Large intestine (tissue), 3 donors: Measurements from ENCODE around the gene SCN4B. TPM values are rescaled to one million over a fixed set of nuclear protein-coding genes. Genes with fewer than 3 reads are reported as not detected.

ENCODE experiments used
- DNase-seq, 2 donors: peaks; one replicate each; pipeline versions ENCODE4 v3.0.0 to v3.0.0-alpha.2; 2013
- H3K27ac ChIP-seq: one replicate; pipeline ENCODE4 v1.5.1; 2013; ENCODE audit warnings: low read length
- H3K27me3 ChIP-seq: 2 replicates; pipeline ENCODE4 v1.6.1; 2013; ENCODE audit warnings: low read length; ENCODE audit not compliant: control insufficient read depth, insufficient read depth
- H3K36me3 ChIP-seq: 2 replicates; pipeline ENCODE4 v1.6.1; 2013; ENCODE audit warnings: low read length; ENCODE audit not compliant: control insufficient read depth, insufficient read depth
- H3K4me1 ChIP-seq: one replicate; pipeline ENCODE4 v1.6.1; 2013; ENCODE audit warnings: low read length; ENCODE audit not compliant: control insufficient read depth, insufficient read depth
- H3K4me3 ChIP-seq: one replicate; pipeline ENCODE4 v1.5.1; 2013; ENCODE audit warnings: low read length
- H3K9me3 ChIP-seq: one replicate; pipeline ENCODE4 v1.6.1; 2013; ENCODE audit warnings: mild to moderate bottlenecking, low read depth, low read length, moderate library complexity; ENCODE audit not compliant: control insufficient read depth
- WGBS: methylation state at CpG from one replicate; pipeline ENCODE4 v1.1.5; 2013; ENCODE audit warnings: low lambda C conversion rate; ENCODE audit not compliant: insufficient coverage; 5-methylcytosine and 5-hydroxymethylcytosine counted together
- polyA plus RNA-seq: library from polyadenylated mRNA; unstranded; fragments of 120-200 nt; gene quantifications from one replicate; pipeline ENCODE4 v1.2.1, GENCODE V29; 2013

Gene SCN4B
- polyA plus RNA-seq, 1 donor: 4.2 TPM

DNA sequence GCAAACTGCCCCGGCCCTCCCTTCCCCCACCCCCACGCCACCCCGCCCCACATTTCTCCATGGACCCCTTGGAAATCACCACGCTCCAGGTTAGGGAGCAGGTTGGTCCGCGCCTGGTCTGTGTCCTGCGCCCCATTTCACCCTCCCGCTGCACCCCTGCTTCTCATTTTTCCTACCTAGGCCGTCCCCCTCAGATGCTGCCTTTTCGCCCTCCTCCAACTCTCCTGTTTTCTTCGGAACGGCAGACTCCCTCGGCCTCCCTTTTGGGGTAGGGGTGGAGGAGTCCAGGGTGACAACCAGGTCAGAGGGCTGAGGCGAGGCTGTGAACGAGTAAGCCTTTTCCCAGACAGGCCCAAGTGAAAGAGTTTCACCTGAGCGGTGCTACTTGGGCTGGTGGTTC lies 893 bp upstream of the SCN4B start:
- Histone ChIP-seq H3K9me3 (peaks cover 3% of the 10 kb centered on the region), H3K27ac (no peak overlapping the region), H3K27me3 (peaks cover 93% of the 10 kb centered on the region), H3K4me3 (peak overlapping the region; percentile 39), H3K36me3 (no peaks in the 10 kb centered on the region), H3K4me1 (peaks cover 45% of the 10 kb centered on the region)
- 20% methylated on average over 1 of the region's 16 CpGs for WGBS
- no peak for DNase-seq

DNA sequence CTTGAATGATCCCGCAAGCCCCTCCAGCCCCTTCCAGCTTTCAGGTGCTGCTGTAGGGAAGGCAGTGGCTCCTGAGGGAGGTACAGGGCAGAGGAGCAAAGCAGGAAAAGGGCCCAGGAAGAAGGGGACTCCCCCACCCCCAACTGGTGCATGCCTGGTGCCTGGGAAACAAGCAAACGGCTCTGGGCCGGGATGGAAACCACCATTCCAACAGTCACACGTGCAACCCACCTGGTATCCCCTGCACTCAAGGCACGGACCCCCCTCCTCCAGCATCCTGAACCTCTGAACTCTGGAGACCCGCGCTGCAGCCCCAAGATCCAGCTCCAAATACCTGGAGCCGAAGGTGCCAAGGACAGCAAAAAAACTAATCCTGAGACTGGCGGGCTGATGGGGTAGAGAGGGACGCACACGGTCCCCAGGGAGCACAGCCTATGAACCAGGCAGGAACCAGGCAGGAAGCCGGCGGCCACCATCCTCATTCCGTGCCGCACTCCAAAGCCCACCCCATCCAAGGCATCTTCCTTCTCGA lies 537 bp downstream of the SCN4B start:
- WGBS: no CpG with 5 or more reads among the region's 16 CpGs
- no peak overlapping the region for H3K27ac ChIP-seq
- peaks cover 90% of the 10 kb centered on the region for H3K27me3 ChIP-seq
- no peaks in the 10 kb centered on the region for H3K36me3 ChIP-seq
- peaks cover 45% of the 10 kb centered on the region for H3K4me1 ChIP-seq
- no peak for DNase-seq
- H3K9me3 ChIP-seq: peaks cover 3% of the 10 kb centered on the region
- peak overlapping the region; percentile 39 for H3K4me3 ChIP-seq

DNA sequence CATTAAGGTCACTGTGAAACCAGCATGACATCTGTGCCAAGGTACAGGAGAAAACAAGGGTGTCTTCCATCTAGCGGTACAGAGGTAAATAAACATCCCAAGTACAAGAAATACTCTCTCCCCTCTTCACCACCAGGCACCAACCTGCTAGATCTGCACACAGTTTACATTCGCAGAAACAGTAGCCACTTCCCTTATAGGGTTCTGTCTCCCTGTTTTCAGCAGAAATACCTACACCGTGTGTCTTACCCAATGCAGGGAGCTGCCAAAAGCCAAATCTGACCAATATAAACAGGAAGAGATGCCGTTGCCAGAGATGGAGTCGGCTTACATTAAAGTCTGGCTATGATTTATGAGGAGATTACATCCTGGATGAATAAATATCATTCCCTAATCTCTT lies 1.2 kb downstream of the SCN4B start:
- no CpG with 5 or more reads among the region's 5 CpGs for WGBS

DNA sequence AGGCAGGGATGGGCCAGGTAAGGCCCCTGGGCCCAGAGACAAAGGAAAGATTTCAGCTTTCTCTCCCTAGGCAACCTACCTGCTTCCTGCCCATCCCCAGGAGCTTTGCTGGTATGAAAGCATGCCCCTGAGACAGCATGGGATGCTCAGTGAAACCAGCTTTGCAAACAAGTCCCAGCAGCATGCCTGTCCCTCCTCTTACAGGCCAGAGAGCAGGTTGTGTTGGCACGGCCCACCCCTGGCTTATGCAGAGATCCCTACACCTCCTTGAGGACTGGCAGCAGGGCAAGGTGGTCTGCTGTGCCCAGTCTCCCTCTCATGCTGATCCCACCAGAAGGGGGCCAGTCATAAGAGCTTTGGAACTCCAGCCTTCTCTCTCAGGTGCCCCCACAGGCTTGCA lies 3.1 kb downstream of the SCN4B start:
- WGBS: no CpG with 5 or more reads among the region's 1 CpG
- Histone ChIP-seq H3K4me1 (peaks cover 23% of the 10 kb centered on the region), H3K9me3 (peaks cover 3% of the 10 kb centered on the region), H3K27ac (no peak overlapping the region), H3K4me3 (no peak overlapping the region), H3K36me3 (no peaks in the 10 kb centered on the region), H3K27me3 (peaks cover 75% of the 10 kb centered on the region)
- DNase-seq: no peak

More for the DNA sequence above, 1.2 kb downstream of the SCN4B start:
- H3K4me1 ChIP-seq: peaks cover 40% of the 10 kb centered on the region
- DNase-seq: no peak
- peaks cover 3% of the 10 kb centered on the region for H3K9me3 ChIP-seq
- peaks cover 89% of the 10 kb centered on the region for H3K27me3 ChIP-seq
- no peak overlapping the region for H3K4me3 ChIP-seq
- H3K36me3 ChIP-seq: no peaks in the 10 kb centered on the region
- H3K27ac ChIP-seq: no peak overlapping the region

DNA sequence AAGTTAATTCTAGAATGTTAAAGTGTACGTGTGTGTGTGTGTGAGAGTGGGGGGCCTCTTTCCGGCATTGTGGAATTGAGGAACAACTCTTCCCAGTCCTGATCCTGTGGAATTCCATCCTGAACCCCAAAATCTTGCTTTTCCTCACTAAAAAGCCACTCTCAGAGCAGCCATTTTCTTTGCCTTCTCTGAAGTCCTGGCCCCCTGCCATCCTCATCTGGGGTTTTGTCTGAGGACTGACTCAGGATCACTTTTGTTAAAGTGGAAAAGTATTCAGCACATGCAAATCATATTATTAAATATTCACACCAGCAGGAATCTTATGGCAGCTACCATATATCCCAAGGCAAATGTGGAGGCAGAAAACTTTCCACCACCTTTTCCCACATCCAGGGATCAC lies 3.8 kb downstream of the SCN4B start:
- H3K4me1 ChIP-seq: peaks cover 16% of the 10 kb centered on the region
- H3K36me3 ChIP-seq: no peaks in the 10 kb centered on the region
- H3K4me3 ChIP-seq: no peak overlapping the region
- H3K9me3 ChIP-seq: peaks cover 3% of the 10 kb centered on the region
- peaks cover 75% of the 10 kb centered on the region for H3K27me3 ChIP-seq
- H3K27ac ChIP-seq: no peak overlapping the region
- DNase-seq: no peak
- WGBS: no CpG with 5 or more reads among the region's 2 CpGs

DNA sequence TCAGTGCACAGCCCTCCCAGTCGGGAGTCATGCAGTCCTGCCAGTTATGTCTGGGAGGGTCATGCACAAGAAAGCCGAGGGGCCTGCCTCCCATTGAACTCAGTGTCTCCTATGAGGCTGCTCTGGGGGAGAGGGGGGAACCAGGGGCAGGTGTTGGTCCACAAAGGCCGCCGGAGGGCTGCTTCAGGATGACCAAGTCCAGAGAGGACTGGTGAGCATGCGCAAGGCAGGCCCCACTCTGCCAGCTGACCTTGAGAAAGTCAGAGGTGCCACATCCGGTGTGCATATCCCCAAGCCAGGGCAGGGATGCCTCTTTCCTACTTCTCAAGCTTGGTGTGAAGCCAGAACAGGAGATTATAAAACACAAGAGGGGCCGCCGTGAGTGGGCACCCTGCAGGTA lies 4.4 kb downstream of the SCN4B start:
- no peak overlapping the region for H3K4me3 ChIP-seq
- peaks cover 74% of the 10 kb centered on the region for H3K27me3 ChIP-seq
- H3K36me3 ChIP-seq: no peaks in the 10 kb centered on the region
- H3K27ac ChIP-seq: no peak overlapping the region
- peaks cover 11% of the 10 kb centered on the region for H3K4me1 ChIP-seq
- peaks cover 3% of the 10 kb centered on the region for H3K9me3 ChIP-seq
- no CpG with 5 or more reads among the region's 8 CpGs for WGBS
- no peak for DNase-seq

DNA sequence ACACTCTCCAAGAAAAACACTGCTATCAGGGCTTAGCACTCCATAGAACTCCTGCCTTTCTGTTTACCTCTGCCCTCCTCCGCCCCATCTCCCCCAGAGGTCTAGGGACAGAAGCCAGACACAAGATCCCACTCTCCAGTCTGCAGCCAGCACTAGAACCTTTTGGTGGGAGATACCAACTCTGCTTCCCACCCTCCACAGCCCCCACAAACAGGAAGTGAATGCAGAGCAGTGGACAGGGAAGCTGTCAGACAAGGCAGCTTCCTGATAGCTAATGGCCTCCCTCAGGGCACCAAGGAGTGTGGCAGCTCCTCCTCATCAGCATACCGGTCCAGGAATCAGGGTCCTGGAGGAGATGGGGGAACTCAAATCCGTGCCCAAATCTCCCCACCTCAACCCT lies 5.1 kb downstream of the SCN4B start:
- Histone ChIP-seq H3K4me3 (no peak overlapping the region), H3K4me1 (peaks cover 7% of the 10 kb centered on the region), H3K27ac (no peak overlapping the region), H3K27me3 (peaks cover 74% of the 10 kb centered on the region), H3K9me3 (peaks cover under 1% of the 10 kb centered on the region), H3K36me3 (no peaks in the 10 kb centered on the region)
- DNase-seq: no peak
- WGBS: no CpG with 5 or more reads among the region's 3 CpGs

DNA sequence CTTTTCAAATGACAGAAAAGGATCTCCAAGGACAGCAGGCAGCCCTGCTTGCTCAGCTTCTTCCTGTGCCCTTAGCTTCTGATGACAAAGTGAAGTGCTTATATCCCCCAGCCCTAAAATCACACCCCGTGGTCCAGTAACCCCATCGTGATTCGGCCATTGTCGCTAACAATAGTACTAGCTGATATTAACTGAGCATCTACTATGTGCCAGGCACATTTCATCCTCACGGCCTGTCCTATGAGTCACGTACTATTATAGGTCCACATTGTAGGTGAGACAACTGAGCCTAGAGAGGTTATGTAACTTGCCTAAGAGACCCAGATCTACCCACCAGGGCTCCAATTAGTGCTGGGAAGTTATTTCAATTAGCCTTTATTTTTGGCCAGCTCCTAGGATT lies 6.1 kb downstream of the SCN4B start:
- H3K4me3 ChIP-seq: no peak overlapping the region

DNA sequence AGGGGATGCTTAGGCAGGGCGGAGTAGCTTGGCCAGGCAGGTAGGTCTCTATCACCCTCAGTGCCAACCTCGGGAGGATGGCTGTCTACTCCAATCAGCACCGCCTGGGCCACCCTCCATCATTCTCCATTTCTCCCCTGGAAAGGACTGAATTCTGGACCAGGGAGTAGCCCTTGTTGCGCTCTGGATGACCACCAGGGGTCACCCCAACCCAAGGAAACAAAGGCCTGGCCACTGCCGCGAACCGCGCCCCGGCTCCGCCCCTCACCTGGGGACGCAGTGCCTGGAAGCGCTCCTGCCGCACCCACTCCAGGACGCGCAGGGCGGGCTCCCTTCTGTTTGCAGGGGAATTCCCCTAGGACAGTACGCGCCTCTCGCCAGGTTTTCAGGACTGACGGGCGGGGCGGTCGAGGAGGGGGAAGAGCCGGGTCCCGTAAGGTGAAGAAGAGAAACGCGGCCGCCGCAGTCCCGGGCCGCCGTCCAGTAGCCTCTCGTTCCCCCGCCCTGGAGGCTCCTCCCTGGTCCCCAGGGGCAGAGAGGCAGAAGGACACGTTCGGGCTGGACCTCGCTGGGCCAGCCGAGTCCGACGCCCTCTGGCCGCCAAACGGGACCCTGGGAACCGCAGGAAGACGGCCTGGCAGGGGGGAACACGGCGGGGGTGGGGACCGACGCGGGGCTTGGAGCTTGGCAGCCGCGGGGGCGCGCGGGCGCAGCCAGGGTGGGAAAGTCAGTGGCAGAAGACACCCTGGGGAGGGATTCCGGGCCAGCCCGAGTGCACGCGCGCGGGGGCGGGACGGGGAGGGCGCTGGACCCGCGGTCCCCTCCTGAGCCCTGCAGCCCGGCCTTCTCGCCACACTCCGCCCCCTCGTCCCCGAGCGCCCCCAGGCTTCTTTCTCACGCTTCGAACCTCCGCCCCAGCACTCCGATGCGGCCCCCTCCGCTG lies 7.1 kb downstream of the SCN4B start:
- Histone ChIP-seq H3K4me1 (no peaks in the 10 kb centered on the region), H3K27me3 (peaks cover 59% of the 10 kb centered on the region), H3K27ac (no peak overlapping the region), H3K4me3 (peak overlapping the region; percentile 69), H3K9me3 (no peaks in the 10 kb centered on the region), H3K36me3 (no peaks in the 10 kb centered on the region)
- WGBS: no CpG with 5 or more reads among the region's 78 CpGs
- DNase-seq: peak; percentile 89 to 90

More for the DNA sequence above, 6.1 kb downstream of the SCN4B start:
- WGBS: no CpG with 5 or more reads among the region's 6 CpGs
- H3K27ac ChIP-seq: no peak overlapping the region
- no peaks in the 10 kb centered on the region for H3K36me3 ChIP-seq
- peaks cover 65% of the 10 kb centered on the region for H3K27me3 ChIP-seq
- H3K9me3 ChIP-seq: no peaks in the 10 kb centered on the region
- H3K4me1 ChIP-seq: no peaks in the 10 kb centered on the region
- no peak for DNase-seq

DNA sequence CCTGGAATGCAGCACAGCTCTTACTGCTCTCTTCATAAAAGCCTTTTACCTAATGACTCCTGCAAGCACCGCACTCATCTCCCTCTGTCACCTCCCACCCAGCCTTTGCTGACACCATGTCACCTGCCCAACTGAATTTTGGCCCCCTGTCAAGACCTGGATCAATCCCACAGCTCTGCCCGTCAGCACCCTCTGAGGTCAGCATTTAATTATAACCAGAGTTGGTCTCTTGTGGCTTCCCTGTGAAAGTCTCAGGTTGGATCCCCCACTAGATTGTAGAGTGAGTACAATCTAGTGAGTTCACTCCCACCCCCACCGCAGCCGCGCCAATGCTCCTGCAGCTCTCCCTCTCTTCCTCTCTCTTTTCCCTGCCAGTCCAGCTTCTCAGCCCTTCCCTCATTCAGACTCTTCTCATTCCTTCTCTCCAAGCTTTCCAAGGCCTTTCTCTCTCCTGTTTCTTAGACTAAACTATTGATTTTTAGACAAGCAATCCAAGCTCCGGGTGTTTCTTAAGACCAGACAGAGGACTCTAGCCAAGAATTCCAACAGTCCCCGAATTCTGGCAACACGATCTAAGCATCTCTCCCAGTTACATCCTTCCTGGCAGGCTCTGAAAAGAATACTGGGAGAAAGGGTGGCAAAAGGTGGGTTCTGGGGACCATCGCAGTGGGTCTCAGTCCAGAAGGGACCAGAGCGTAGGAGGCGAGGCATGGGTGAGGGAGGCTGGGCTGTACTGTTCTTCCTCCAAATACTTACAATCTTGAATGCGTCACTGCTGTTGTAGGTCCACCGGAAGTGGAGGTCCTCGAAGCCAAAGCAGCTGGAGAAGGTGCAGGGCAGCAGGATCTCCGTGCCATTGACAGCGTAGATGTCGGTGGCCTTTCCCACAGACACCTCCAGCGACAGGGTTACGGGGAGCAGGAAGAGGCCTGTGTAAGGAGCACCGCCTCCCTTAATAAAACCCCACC lies 8.0 kb downstream of the SCN4B start:
- Histone ChIP-seq H3K27me3 (peaks cover 53% of the 10 kb centered on the region), H3K9me3 (no peaks in the 10 kb centered on the region), H3K36me3 (no peaks in the 10 kb centered on the region), H3K27ac (no peak overlapping the region), H3K4me1 (no peaks in the 10 kb centered on the region), H3K4me3 (no peak overlapping the region)
- no peak for DNase-seq
- WGBS: 87% methylated on average over 3 of the region's 20 CpGs
